ACC112 (cell line): ENCODE measurements around the gene LYPD6.

ENCODE experiments used
- H2AFZ ChIP-seq: fragments of 200-600 bp; sonication (generic); one replicate; pipeline ENCODE4 v1.6.0; 2017; ENCODE audit warnings: antibody characterized with exemption, low read length; ENCODE audit not compliant: unreplicated experiment
- H3K27ac ChIP-seq: fragments of 200-600 bp; sonication (generic); 2 replicates; pipeline ENCODE4 v1.5.1; 2014; ENCODE audit warnings: low read depth, mild to moderate bottlenecking, antibody characterized with exemption, low read length, moderate library complexity
- H3K27me3 ChIP-seq: fragments of 200-600 bp; sonication (generic); 2 replicates; pipeline ENCODE4 v1.6.1; 2014; ENCODE audit warnings: mild to moderate bottlenecking, antibody characterized with exemption, low read length, moderate library complexity, mixed read lengths; ENCODE audit not compliant: insufficient read depth
- H3K36me3 ChIP-seq: fragments of 200-600 bp; sonication (generic); 2 replicates; pipeline ENCODE4 v1.6.1; 2016; ENCODE audit warnings: mild to moderate bottlenecking, antibody characterized with exemption, low read length, moderate library complexity, mixed read lengths; ENCODE audit not compliant: insufficient read depth
- H3K4me1 ChIP-seq: fragments of 200-600 bp; sonication (generic); one replicate; pipeline ENCODE4 v1.6.1; 2016; ENCODE audit warnings: low read length, mixed read lengths; ENCODE audit not compliant: insufficient read depth, unreplicated experiment, control insufficient read depth
- H3K4me3 ChIP-seq: fragments of 200-600 bp; sonication (generic); 2 replicates; pipeline ENCODE4 v1.5.1; 2014; ENCODE audit warnings: mild to moderate bottlenecking, low read depth, low read length
- H3K79me2 ChIP-seq: fragments of 200-600 bp; sonication (generic); one replicate; pipeline ENCODE4 v1.6.0; 2016; ENCODE audit warnings: low read length; ENCODE audit not compliant: control insufficient read depth, unreplicated experiment, insufficient read depth

LYPD6 gene

GRCh38 chr2:149371476-149371875 is 41.1 kb downstream of the LYPD6 start:
- H3K27ac ChIP-seq, result no peak overlapping the region
- H3K27me3 ChIP-seq, result no peaks in the 10 kb centered on the region
- H3K36me3 ChIP-seq, result no peaks in the 10 kb centered on the region
- no peak overlapping the region for H2AFZ ChIP-seq
- no peaks in the 10 kb centered on the region for H3K4me1 ChIP-seq
- no peak overlapping the region for H3K4me3 ChIP-seq
- H3K79me2 ChIP-seq, result no peaks in the 10 kb centered on the region

DNA sequence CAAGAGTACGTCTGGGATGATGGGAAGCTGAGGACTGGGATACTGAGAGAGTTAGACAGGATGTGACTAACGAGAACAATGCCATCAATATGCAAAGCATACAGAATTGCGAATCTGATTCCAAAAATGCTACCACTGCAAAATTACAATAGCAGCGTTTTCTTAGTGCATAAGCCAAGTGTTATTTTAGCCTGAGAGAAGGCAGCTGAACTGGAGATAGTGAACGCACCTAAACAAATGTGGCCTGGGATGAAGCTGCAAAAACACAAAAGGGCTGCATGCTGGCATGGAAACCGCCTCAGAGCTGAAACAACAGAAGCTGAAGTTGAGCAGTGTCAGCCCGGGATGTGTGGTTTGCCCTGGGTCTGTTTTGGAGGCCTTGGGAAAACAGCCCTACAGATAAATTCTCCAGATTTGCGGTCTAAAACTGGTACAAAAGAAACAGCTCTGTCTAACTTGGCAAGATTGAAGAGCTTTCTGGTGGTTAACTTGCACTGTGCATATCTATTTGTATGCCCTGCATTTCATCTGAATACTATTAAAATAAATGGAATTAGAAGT is 45.5 kb downstream of the LYPD6 start:
- no peak overlapping the region for H3K27ac ChIP-seq
- no peaks in the 10 kb centered on the region for H3K4me1 ChIP-seq
- H2AFZ ChIP-seq, result no peak overlapping the region
- no peak overlapping the region for H3K4me3 ChIP-seq
- no peaks in the 10 kb centered on the region for H3K27me3 ChIP-seq
- no peaks in the 10 kb centered on the region for H3K79me2 ChIP-seq
- H3K36me3 ChIP-seq, result no peaks in the 10 kb centered on the region

DNA sequence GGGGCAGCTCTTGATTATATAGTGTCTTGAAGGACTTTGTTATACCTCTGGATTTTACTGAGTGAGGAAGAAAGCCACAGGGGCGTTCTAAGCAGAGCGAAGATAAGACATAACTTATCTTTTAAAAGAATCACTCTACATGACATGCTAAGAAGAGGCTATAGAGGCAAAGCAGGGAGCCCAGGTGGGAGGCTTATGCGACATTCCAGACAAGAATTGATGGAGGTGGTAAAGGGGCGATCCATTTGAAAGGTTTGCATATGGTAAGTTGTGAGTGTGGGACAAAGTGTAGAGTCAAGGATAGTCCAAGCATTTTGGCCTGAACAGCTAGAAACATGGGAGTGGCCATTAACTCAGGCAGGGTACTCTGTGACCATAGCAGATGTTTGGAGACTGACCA is 49.8 kb downstream of the LYPD6 start:
- no peaks in the 10 kb centered on the region for H3K36me3 ChIP-seq
- H3K4me1 ChIP-seq, result no peaks in the 10 kb centered on the region
- no peaks in the 10 kb centered on the region for H3K27me3 ChIP-seq
- no peak overlapping the region for H3K4me3 ChIP-seq
- no peak overlapping the region for H3K27ac ChIP-seq
- no peaks in the 10 kb centered on the region for H3K79me2 ChIP-seq
- no peak overlapping the region for H2AFZ ChIP-seq

- Histone ChIP-seq H3K27me3 (no peaks in the 10 kb centered on the region), H2AFZ (no peak overlapping the region), H3K79me2 (no peaks in the 10 kb centered on the region), H3K4me1 (no peaks in the 10 kb centered on the region), H3K36me3 (no peaks in the 10 kb centered on the region), H3K27ac (no peak overlapping the region), H3K4me3 (no peak overlapping the region)
Measured at GRCh38 chr2:149383340-149383739, 53.0 kb downstream of the LYPD6 start.

- no peak overlapping the region for H3K27ac ChIP-seq
- H3K4me3 ChIP-seq, result no peak overlapping the region
- no peak overlapping the region for H2AFZ ChIP-seq
- no peaks in the 10 kb centered on the region for H3K27me3 ChIP-seq
- H3K79me2 ChIP-seq, result no peaks in the 10 kb centered on the region
- no peaks in the 10 kb centered on the region for H3K36me3 ChIP-seq
- H3K4me1 ChIP-seq, result no peaks in the 10 kb centered on the region
Measured at GRCh38 chr2:149385350-149385749, 55.0 kb downstream of the LYPD6 start.

- Histone ChIP-seq H3K79me2 (no peaks in the 10 kb centered on the region), H2AFZ (no peak overlapping the region), H3K27me3 (no peaks in the 10 kb centered on the region), H3K4me1 (no peaks in the 10 kb centered on the region), H3K36me3 (no peaks in the 10 kb centered on the region), H3K27ac (no peak overlapping the region), H3K4me3 (no peak overlapping the region)
Measured at GRCh38 chr2:149387411-149387810, 57.0 kb downstream of the LYPD6 start.

DNA sequence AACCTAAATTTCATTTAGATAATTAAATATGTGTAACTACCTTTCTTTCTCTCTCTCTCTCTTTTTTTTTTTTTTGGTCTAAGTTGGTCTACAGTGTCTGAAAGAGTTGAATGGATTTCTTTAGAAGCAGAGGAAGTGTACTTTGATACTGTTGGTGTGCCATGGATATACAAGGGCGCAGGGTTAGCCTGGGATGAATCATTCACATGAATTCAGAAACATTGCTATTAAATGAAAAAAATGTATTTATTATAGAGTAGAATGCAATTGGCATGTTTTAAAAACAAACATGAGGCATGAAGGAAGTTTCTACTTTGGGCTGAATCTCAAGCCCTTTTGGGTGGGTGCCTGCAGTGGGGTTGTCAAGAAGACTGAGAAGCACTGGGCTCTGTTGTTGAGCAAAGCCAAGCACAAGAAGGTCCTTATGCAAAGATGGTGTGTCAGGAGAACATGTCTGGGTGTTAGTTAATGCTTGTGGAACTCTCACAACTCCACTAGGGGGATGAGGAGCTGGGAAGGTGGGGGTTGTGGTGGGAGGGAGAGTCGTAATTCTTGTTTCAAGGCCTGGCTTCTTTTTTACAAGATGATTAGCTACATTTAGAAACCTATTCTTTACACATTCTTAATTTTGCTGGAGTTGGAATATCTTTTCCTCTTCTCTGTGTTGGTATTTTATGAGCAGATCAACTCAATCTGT is 57.9 kb downstream of the LYPD6 start:
- no peaks in the 10 kb centered on the region for H3K79me2 ChIP-seq
- no peaks in the 10 kb centered on the region for H3K27me3 ChIP-seq
- no peak overlapping the region for H2AFZ ChIP-seq
- no peak overlapping the region for H3K27ac ChIP-seq
- H3K4me1 ChIP-seq, result no peaks in the 10 kb centered on the region
- no peaks in the 10 kb centered on the region for H3K36me3 ChIP-seq
- no peak overlapping the region for H3K4me3 ChIP-seq

DNA sequence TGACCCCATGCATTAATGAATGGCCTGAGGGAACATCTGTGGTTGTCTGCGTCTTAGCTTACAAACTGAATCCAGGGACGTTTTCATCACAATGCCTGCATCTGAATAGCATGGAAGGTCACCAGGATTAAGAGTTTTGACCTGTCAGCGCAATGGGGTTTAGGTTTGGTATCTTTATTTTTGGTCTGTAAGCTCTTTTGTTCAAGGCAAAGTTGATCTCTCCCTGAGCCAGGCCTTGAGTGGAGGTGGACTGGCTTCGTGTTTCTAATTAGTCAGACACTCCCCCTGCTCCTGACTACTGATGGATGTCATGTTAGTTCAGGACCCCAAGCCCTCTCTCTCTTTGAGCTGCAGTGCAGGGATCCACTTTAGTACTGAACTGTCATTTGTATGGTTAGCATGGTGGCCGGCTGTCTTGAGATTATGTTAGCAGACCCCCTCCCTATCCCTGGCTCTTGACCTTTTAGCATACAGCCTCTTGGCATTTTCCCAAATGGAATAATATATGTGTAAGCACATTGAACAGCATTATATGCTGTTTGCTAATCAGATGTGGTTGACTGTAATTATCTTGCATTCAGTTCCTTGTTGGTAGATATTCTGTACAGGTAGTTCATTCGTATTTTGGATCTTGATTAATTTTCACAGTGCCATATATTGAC is 59.2 kb downstream of the LYPD6 start:
- Histone ChIP-seq H3K79me2 (no peaks in the 10 kb centered on the region), H3K4me3 (no peak overlapping the region), H3K36me3 (no peaks in the 10 kb centered on the region), H2AFZ (no peak overlapping the region), H3K27me3 (no peaks in the 10 kb centered on the region), H3K4me1 (no peaks in the 10 kb centered on the region), H3K27ac (no peak overlapping the region)

DNA sequence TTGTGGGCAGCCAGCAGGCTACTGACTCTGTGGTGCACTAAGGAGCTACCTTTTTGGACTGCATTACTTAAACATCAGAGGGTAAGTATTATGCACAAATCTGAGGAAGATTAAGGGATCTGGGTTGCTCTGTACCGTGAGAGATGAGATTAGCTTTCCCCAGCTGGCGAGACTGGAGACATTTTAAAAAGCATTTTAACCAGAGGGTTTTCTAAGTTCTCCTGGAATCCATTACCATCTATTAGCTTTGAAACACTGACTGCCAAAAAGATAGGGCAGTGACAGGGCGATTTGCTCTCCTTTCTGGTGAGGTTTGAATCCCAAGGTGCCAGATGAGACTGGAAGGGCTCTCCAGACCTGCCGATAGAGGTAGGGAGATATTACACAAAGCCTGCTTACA is 63.2 kb downstream of the LYPD6 start:
- Histone ChIP-seq H3K27me3 (no peaks in the 10 kb centered on the region), H3K36me3 (no peaks in the 10 kb centered on the region), H3K4me1 (no peaks in the 10 kb centered on the region)

DNA sequence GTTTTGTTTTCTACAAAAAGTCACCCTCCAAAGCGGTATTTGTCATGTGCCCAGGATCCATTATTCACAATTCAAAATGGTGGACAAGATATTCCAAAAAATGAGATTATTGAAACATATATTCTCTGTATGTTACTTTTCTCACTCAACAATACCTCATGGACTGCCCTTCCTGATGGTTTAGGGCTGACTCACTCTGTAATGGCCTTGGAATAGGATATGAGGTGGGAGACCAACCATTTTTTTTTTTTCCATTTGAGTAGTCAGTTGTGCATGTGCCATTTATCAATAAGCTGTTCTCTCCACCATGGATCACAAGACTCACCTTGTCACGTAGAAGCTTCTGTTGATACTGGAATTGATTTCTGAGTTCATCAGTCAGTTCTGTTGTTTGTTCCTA is 64.5 kb downstream of the LYPD6 start:
- Histone ChIP-seq H3K4me1 (no peaks in the 10 kb centered on the region), H3K4me3 (no peak overlapping the region), H3K27me3 (no peaks in the 10 kb centered on the region), H3K79me2 (no peaks in the 10 kb centered on the region), H3K36me3 (no peaks in the 10 kb centered on the region), H2AFZ (no peak overlapping the region), H3K27ac (no peak overlapping the region)

More for the DNA sequence above, 63.2 kb downstream of the LYPD6 start:
- no peak overlapping the region for H2AFZ ChIP-seq
- no peak overlapping the region for H3K4me3 ChIP-seq
- no peak overlapping the region for H3K27ac ChIP-seq
- no peaks in the 10 kb centered on the region for H3K79me2 ChIP-seq
